HFFc6 (cell line): ENCODE measurements around the gene TMEM132D. TPM values are rescaled to one million over a fixed set of nuclear protein-coding genes. Genes with fewer than 3 reads are reported as not detected.

Source experiments
- DNase-seq: peaks from one replicate; pipeline ENCODE4 v3.0.0-alpha.2; 2018
- H3K27ac Mint-ChIP-seq: 2 replicates; pipeline ENCODE4 v1.8.0; 2020; ENCODE audit warnings: mild to moderate bottlenecking, mixed read lengths
- H3K27me3 Mint-ChIP-seq: 2 replicates; pipeline ENCODE4 v1.8.0; 2021; ENCODE audit warnings: mild to moderate bottlenecking, moderate library complexity, mixed read lengths; ENCODE audit not compliant: insufficient read depth
- H3K36me3 Mint-ChIP-seq: 2 replicates; pipeline ENCODE4 v1.8.0; 2021; ENCODE audit warnings: low read depth, mixed read lengths
- H3K4me1 Mint-ChIP-seq: 2 replicates; pipeline ENCODE4 v1.8.0; 2020; ENCODE audit warnings: low read depth, mixed read lengths
- H3K4me3 Mint-ChIP-seq: 2 replicates; pipeline ENCODE4 v1.8.0; 2020; ENCODE audit warnings: mild to moderate bottlenecking, moderate library complexity, mixed read lengths
- H3K9me3 Mint-ChIP-seq: 2 replicates; pipeline ENCODE4 v1.8.0; 2020; ENCODE audit warnings: mild to moderate bottlenecking, mixed read lengths
- CTCF ChIP-seq: fragments of 200-600 bp; sonication (generic); IDR thresholded peaks from 2 replicates; pipeline ENCODE4 v1.5.0; 2021; ENCODE audit warnings: antibody characterized with exemption, mild to moderate bottlenecking
- total RNA-seq, 6 experiments: library from RNA; stranded (reverse); fragmentation: NEBNext Ultra II Directional; extraction: Animal tissue kit (Norgen Biotek cat#: 25700); gene quantifications; 2 replicates in 1 of 6; 3 replicates in 5 of 6; pipeline ENCODE4 v1.2.3, GENCODE V29; 2021

TMEM132D gene
- total RNA-seq, 6 experiments from 2014 or later, result not detected

GRCh38 chr12:129871991-129872972, 31.5 kb downstream of the TMEM132D start:
- Mint-ChIP-seq H3K27ac (no peak overlapping the region), H3K9me3 (peaks cover 66% of the 10 kb centered on the region), H3K27me3 (no peaks in the 10 kb centered on the region), H3K4me3 (no peak overlapping the region), H3K36me3 (no peaks in the 10 kb centered on the region), H3K4me1 (no peaks in the 10 kb centered on the region)
- TF ChIP-seq CTCF, result no peak
- DNase-seq, result no peak

- Mint-ChIP-seq H3K9me3 (peaks cover 69% of the 10 kb centered on the region), H3K27ac (no peak overlapping the region), H3K4me1 (no peaks in the 10 kb centered on the region), H3K27me3 (no peaks in the 10 kb centered on the region), H3K4me3 (no peak overlapping the region), H3K36me3 (no peaks in the 10 kb centered on the region)
- no peak for TF ChIP-seq CTCF
- no peak for DNase-seq
Observed at GRCh38 chr12:129870796-129871195, 33.0 kb downstream of the TMEM132D start.

GRCh38 chr12:129870136-129870535, 33.7 kb downstream of the TMEM132D start:
- Mint-ChIP-seq H3K4me1 (no peaks in the 10 kb centered on the region), H3K4me3 (no peak overlapping the region), H3K9me3 (peaks cover 69% of the 10 kb centered on the region), H3K27ac (no peak overlapping the region), H3K27me3 (no peaks in the 10 kb centered on the region), H3K36me3 (peaks cover 5% of the 10 kb centered on the region; the same call in 1 of the 2 replicates)
- no peak for DNase-seq
- no peak for TF ChIP-seq CTCF

GRCh38 chr12:129868575-129868974, 35.2 kb downstream of the TMEM132D start:
- no peak overlapping the region for H3K27ac Mint-ChIP-seq
- H3K4me3 Mint-ChIP-seq, result no peak overlapping the region
- TF ChIP-seq CTCF, result no peak
- no peak for DNase-seq
- no peaks in the 10 kb centered on the region for H3K27me3 Mint-ChIP-seq
- peaks cover 67% of the 10 kb centered on the region for H3K9me3 Mint-ChIP-seq
- peaks cover 7% of the 10 kb centered on the region; the same call in 1 of the 2 replicates for H3K36me3 Mint-ChIP-seq
- H3K4me1 Mint-ChIP-seq, result no peaks in the 10 kb centered on the region

DNA sequence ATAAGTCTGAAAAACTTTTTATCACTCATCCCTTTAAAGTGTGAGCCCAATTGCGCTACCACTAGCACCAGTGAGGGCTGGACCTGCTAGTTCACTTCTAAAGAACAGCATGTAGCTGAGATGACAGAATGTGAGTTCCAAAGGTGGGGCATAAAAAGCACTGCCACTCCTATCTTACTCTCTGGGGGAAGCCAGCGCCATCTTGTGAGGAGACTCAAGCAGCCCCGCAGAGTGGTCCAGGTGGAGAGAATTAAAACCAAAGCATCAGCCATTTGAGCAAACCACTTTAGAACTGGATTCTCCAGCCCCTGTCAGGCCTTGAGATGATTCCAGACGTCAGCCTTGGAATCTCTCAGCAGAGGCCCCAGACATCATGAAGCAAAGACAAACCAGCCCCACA, 39.9 kb downstream of the TMEM132D start:
- Mint-ChIP-seq H3K36me3 (peaks cover 7% of the 10 kb centered on the region; the same call in 1 of the 2 replicates), H3K4me1 (no peaks in the 10 kb centered on the region), H3K27me3 (no peaks in the 10 kb centered on the region; the same call in 1 of the 2 replicates), H3K27ac (no peak overlapping the region), H3K4me3 (no peak overlapping the region), H3K9me3 (peaks cover 49% of the 10 kb centered on the region)
- TF ChIP-seq CTCF, result no peak
- no peak for DNase-seq
